Activated CD4-positive, CD25-positive, alpha-beta regulatory T cell treated with anti-CD3 and anti-CD28 coated beads, Interleukin-2, amount 50 U/mL, for 24 hours (primary cell): ENCODE data around the gene KIF19.

Experiments used
- ATAC-seq, 2 donors: fragments of 150-1000 bp; cut with Tn5 transposase; one replicate each; pipeline ENCODE4 v1.10.0; 2021; ENCODE audit warnings: mild to moderate bottlenecking in 1 of 2, moderate library complexity in 1 of 2

Gene KIF19

GRCh38 chr17:74305865-74306654 is 20.0 kb upstream of the KIF19 start:
- ATAC-seq: peak in 1 of 2 donors; percentile 38

- ATAC-seq: no peak
Observed at GRCh38 chr17:74307984-74308773, 17.8 kb upstream of the KIF19 start.

DNA sequence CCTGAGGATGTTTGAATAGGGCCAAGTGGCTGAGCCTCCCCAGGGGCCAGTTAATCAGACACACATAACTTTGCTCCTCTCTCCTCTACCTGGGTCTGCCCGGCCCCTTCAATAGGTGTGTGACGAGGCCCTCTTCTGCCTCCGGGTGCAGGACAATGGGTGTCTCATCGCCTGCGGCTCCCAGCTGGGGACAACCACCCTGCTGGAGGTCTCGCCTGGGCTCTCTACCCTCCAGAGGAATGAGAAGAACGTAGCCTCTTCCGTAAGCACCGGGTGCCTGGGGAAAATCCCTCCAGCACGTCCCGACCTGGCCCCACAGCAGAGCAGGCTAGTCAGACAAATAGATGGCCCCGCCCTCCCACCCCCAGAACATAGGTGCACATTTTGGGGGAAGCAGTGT is 16.1 kb upstream of the KIF19 start:
- no peak for ATAC-seq

- ATAC-seq: no peak
Observed at GRCh38 chr17:74314877-74315276, 11.1 kb upstream of the KIF19 start.

- ATAC-seq: no peak
Observed at GRCh38 chr17:74316220-74316619, 9.8 kb upstream of the KIF19 start.

- no peak for ATAC-seq
Observed at GRCh38 chr17:74317071-74317470, 9.0 kb upstream of the KIF19 start.

DNA sequence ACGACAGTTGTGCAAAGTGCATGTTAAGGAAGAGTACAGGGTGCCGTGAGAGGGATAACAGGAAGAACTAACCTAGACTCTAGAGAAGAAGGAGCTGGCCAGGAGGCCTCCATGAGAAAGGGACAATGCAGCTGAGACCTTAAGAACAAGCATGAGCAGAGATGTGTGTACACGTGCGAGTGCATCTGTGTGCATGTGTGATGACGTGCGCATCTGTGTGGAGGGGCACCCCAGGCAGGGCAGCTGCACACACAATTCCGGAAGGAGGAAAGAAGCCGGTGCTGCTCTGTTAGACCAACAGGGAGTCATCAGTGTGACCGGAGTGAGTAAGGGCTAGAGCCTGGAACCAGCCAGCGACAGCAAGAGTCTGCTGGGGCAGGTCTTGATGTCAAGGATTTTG is 7.6 kb upstream of the KIF19 start:
- no peak for ATAC-seq

DNA sequence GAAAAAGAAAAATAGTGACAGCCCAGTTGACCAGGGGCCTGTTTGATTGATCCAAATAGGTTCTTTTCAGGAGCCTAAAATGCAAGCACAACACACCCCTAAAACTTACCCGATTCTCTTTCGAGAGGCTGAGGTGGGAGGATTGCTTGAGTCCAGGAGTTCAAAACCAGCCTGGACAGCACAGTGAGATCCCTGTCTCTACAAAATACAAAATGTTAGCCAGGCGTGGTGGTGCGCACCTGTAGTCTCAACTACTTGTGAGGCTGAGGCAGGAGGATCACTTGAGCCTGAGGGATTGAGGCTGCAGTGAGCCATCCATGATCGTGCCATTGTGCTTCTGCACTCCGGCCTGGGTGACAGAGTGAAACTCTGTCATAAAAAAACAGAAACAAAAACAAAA is 1.5 kb upstream of the KIF19 start:
- no peak for ATAC-seq

- ATAC-seq: no peak
Observed at GRCh38 chr17:74325376-74325742, 667 bp upstream of the KIF19 start.

DNA sequence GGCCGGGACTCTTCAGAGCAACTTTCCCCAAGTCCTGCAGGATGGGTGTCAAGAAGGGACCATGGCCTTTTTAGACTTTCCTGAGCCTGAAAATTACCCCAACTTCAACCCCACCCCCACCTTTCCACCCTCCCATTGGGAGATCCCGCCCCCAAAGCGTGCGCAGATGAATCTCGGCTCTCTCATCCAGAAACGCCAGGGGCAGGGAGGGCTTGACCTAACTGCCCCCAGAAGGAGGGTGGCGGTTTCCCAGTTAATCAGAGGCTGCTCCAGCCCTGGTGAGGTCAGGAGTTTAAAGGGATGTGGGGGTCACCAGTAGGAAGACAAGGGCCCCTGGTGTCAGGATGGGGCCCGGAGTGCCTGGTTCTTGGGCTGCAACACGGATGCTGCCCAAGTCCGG is 480 bp downstream of the KIF19 start:
- ATAC-seq: no peak

DNA sequence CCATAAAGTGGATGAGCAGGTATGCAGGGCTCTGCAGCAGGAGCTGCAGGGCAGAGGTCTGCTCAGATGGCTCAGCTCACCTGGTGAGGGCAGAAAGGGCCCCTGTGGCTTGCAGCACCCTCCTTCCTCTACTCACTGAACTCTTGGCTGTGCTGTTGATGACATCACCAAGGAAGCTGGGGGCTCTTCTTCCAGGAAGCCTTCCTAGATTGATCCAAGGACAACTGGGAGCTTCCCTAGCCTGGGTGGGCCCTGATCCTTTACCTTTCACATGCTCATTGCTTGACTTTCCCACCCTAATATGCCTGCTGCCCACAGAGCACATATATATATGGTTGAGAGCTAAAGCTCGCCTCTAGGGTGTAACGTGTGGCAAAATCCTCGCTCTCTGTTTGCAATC is 2.5 kb downstream of the KIF19 start:
- ATAC-seq: no peak

DNA sequence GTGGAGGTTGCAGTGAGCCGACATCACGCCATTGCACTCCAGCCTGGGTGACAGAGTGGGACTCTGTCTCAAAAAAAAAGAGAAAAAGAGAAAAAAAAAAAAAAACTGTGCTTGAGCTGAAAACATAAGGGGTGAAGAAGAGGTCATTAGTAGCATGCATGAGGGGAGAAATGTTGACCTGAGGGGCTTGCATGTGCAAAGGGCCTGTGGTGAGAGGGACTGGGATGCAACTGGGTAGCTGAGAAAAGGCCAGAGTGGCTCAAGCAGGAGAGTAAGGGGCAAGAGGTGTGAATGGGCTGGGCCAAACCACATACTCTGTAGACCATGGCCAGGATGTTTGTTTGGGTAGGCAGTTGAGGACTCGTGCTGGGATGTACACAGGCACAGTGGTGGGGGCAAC is 3.4 kb downstream of the KIF19 start:
- no peak for ATAC-seq

GRCh38 chr17:74330446-74330845 is 4.4 kb downstream of the KIF19 start:
- no peak for ATAC-seq

DNA sequence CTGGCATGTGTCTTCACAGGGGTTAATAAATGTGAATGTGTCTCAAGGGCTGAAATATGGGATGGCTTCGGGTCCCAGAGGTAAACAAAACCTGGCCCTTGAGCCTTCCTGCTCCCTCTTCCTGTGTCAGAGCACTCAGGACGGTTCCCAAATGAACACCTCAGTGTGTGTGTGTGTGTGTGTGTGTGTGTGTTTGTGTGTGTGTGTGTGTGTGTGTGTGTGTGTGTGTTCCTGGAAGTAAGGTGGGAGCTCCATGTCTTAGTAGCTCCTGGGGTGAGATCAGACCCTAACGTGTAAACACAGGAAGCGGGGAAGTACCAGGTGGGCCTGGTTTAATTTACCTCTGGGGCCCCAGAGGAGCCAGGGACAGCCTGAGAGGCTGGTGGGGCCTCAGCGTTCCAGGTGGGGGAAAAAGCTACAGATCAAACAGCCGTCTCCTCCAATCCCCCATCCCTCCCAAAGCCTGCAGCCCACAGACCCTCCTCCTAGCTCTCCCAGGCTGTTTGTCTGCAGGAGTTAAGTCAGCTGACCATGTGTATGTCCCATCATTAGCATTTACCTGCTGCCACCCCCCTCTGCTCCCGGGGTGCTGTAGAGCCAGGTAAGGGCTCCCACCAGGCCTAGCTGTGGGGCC is 6.1 kb downstream of the KIF19 start:
- ATAC-seq: no peak

GRCh38 chr17:74332763-74333283 is 6.8 kb downstream of the KIF19 start:
- ATAC-seq: no peak

DNA sequence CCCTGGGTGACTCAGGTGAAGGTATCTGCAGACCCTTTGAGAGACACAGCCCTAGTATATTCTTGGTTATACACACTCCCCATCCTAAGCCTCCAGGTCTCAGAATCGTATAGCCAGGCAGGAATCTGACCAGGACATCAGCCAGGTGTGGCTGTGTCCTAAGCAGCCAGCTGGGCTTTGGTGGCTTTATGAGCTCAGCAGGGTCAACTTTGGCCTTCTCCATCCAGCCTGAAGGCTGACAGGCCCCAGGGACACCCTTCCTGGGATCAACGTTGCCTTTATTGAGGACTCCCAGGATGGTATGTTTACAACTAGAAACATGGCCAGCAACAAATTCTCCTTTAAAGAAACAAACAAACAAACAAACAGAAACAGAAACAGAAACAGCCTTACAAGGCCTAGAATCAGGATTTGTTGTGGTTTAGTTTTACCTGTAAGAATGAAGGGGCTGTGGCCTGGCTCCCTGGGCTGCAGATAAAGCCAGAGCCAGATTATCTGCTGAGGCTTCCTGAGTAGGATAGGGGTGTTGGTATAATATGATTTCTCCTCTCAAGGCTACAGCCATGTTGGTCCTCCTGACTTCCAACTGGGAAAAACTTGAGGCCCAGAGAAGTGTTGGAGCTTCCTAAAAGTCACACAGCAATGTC is 8.5 kb downstream of the KIF19 start:
- no peak for ATAC-seq

DNA sequence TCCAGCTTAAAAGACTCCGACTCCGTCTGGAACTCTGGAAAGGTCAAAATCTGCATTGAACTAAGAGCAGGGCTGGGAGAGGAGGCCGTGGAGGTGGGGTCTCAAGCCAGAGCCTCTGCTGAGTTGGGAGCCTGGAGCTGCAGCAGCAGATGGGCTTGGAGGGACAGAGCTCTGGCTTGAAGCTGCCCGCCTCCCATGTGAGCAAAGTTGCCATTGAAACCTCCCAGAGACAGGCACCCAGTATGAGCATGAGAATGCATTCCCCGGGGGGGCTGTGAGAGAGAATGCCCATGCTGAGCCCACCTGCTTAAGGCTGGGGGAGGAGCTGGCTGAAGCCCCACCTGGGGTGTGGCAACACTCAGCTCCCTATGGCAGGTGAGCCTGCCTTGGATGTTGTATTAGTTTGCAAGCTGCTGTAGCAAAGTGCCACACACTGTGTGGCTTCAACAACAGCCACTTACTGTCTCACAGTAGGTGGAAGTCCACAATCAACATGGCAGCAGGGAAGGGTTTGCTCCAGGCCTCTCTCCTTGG is 9.6 kb downstream of the KIF19 start:
- ATAC-seq: no peak

DNA sequence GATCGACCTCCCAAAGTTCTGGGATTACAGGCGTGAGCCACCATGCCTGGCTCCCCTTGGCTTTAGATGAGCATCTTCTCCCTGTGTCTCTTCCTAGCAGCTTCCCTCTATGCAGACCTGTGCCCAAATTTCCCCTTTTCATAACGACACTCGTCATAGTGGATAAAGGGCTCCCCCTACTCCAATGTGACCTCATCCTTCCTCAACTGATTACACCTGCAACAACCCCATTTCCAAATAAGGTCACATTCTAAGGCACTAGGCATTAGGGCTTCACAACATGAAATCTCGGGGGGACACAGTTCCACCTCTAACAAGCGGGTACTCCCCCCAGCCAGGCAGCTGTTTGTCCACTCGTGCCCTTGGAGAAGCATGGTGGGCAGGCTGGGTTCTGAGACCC is 10.3 kb downstream of the KIF19 start:
- ATAC-seq: no peak

GRCh38 chr17:74337834-74338500 is 11.9 kb downstream of the KIF19 start:
- ATAC-seq: no peak

GRCh38 chr17:74339537-74340195 is 13.6 kb downstream of the KIF19 start:
- ATAC-seq: no peak

GRCh38 chr17:74340470-74341023 is 14.5 kb downstream of the KIF19 start:
- no peak for ATAC-seq
